HCT116 (cell line): ENCODE results near the gene PIP5K1A. TPM values are rescaled to one million over a fixed set of nuclear protein-coding genes. Genes with fewer than 3 reads are reported as not detected.

ENCODE experiments used
- ATAC-seq: fragments of 200-7000 bp; cut with Tn5 transposase; 2 replicates; pipeline ENCODE4 v1.9.1; 2020; ENCODE audit warnings: mild to moderate bottlenecking, moderate library complexity
- BruUV-seq: library from RNA; stranded (reverse); fragments of 400-500 nt; replicated peaks from 2 replicates; lab custom pipeline; 2021; lab: Mats Ljungman, UMichigan
- CTCF ChIA-PET: fragments of 300-600 bp; sonication (Branson Sonifier 250); formaldehyde crosslinking; loops from one replicate; lab custom pipeline; 2021; ENCODE audit warnings: antibody characterized with exemption; lab: Charles Lee
- POLR2A ChIA-PET: fragments of 300-600, 350-600 bp; sonication (Branson Sonifier 250); formaldehyde crosslinking; loops from one replicate; lab custom pipeline; 2021; ENCODE audit warnings: antibody characterized with exemption; lab: Charles Lee
- RAD21 ChIA-PET, 2 experiments: fragments of 300-600 bp; sonication (Branson Sonifier 250); formaldehyde crosslinking; loops; one replicate each; lab custom pipeline; 2023; ENCODE audit warnings: low total read pairs in 2 of 2; ENCODE audit not compliant: uncharacterized antibody in 2 of 2, unreplicated experiment in 2 of 2, low non-redundant PET in 1 of 2; lab: Charles Lee
- DNase-seq: peaks from one replicate; pipeline ENCODE4 v3.0.0-alpha.2; 2010; ENCODE audit warnings: low read depth, low spot score
- H2AFZ ChIP-seq: fragments of 200-600 bp; shearing (Covaris generic), sonication (generic); 2 replicates; pipeline ENCODE4 v1.6.1; 2017; ENCODE audit warnings: low read depth, mixed run types, mixed read lengths, antibody characterized with exemption, low read length; ENCODE audit not compliant: poor library complexity, severe bottlenecking
- H3K27ac ChIP-seq: 2 replicates; pipeline ENCODE4 v1.5.1; 2012; ENCODE audit warnings: low read depth, low read length
- H3K27me3 ChIP-seq: fragments of 200-600 bp; sonication (generic); 2 replicates; pipeline ENCODE4 v1.6.1; 2016; ENCODE audit warnings: mixed run types, low read length, mixed read lengths; ENCODE audit not compliant: insufficient read depth
- H3K36me3 ChIP-seq, 2 experiments: fragments of 200-500 bp in 1 of 2; fragments of 200-600 bp in 1 of 2; sonication (Bioruptor generic) in 1 of 2; sonication (generic) in 1 of 2; 2 replicates each; pipeline versions ENCODE4 v1.5.1 to v1.6.1; 2014 to 2016; ENCODE audit warnings: low read length in 2 of 2, inconsistent platforms in 1 of 2, mixed read lengths in 1 of 2, mixed run types in 1 of 2; ENCODE audit not compliant: insufficient read depth in 2 of 2, control insufficient read depth in 1 of 2
- H3K4me1 ChIP-seq, 2 experiments: fragments of 200-600 bp in 1 of 2; sonication (generic) in 1 of 2; 2 replicates each; pipeline versions ENCODE4 v1.5.1 to v1.6.1; 2012 to 2017; ENCODE audit warnings: low read length in 2 of 2, inconsistent platforms in 1 of 2, mild to moderate bottlenecking in 1 of 2, mixed read lengths in 1 of 2, mixed run types in 1 of 2, moderate library complexity in 1 of 2; ENCODE audit not compliant: insufficient read depth in 2 of 2, control insufficient read depth in 1 of 2
- H3K4me2 ChIP-seq: fragments of 200-600 bp; sonication (generic); 2 replicates; pipeline ENCODE4 v1.6.1; 2017; ENCODE audit warnings: mixed run types, low read length, mixed read lengths
- H3K4me3 ChIP-seq, 2 experiments: fragments of 200-600 bp in 1 of 2; sonication (generic) in 1 of 2; replicated peaks in 1 of 2; 2 replicates each; pipeline ENCODE4 v1.5.1; 2011 to 2016; ENCODE audit warnings: low read length in 2 of 2, control low read depth in 1 of 2, low read depth in 1 of 2, mild to moderate bottlenecking in 1 of 2, mixed read lengths in 1 of 2, mixed run types in 1 of 2
- H3K79me2 ChIP-seq: fragments of 200-600 bp; sonication (generic); 2 replicates; pipeline ENCODE4 v1.6.1; 2017; ENCODE audit warnings: mild to moderate bottlenecking, mixed run types, low read length, moderate library complexity, mixed read lengths; ENCODE audit not compliant: insufficient read depth
- H3K9ac ChIP-seq: fragments of 200-600 bp; sonication (generic); 2 replicates; pipeline ENCODE4 v1.6.1; 2016; ENCODE audit warnings: low read length, mixed read lengths
- H3K9me2 ChIP-seq: fragments of 200-600 bp; sonication (generic), shearing (Covaris generic); 2 replicates; pipeline ENCODE4 v1.6.1; 2017; ENCODE audit warnings: mixed run types, mild to moderate bottlenecking, moderate library complexity; ENCODE audit not compliant: insufficient read depth
- H3K9me3 ChIP-seq, 2 experiments: fragments of 200-500 bp in 1 of 2; fragments of 200-600 bp in 1 of 2; sonication (Bioruptor generic) in 1 of 2; sonication (generic) in 1 of 2; 2 replicates each; pipeline ENCODE4 v1.6.1; 2014 to 2017; ENCODE audit warnings: low read length in 2 of 2, mixed read lengths in 2 of 2, inconsistent platforms in 1 of 2, low read depth in 1 of 2, mild to moderate bottlenecking in 1 of 2, mixed run types in 1 of 2, moderate library complexity in 1 of 2; ENCODE audit not compliant: control insufficient read depth in 1 of 2, insufficient read depth in 1 of 2
- H4K20me1 ChIP-seq: fragments of 200-600 bp; sonication (generic), shearing (Covaris generic); 2 replicates; pipeline ENCODE4 v1.6.1; 2017; ENCODE audit warnings: mixed run types, mild to moderate bottlenecking, moderate library complexity; ENCODE audit not compliant: insufficient read depth
- ATF3 ChIP-seq: IDR thresholded peaks from 2 replicates; pipeline ENCODE4 v1.6.1; 2012
- CBX3 ChIP-seq: IDR thresholded peaks from 2 replicates; pipeline ENCODE4 v1.6.1; 2012; ENCODE audit warnings: low read depth
- CTCF ChIP-seq, 3 experiments: fragments of 200-600 bp in 1 of 3; sonication (generic) in 1 of 3; IDR thresholded peaks in 2 of 3; conservative IDR thresholded peaks in 1 of 3; 2 replicates each; pipeline ENCODE4 v1.5.1; 2012 to 2017; ENCODE audit warnings: low read depth in 2 of 3, low read length in 2 of 3, antibody characterized with exemption in 1 of 3, borderline replicate concordance in 1 of 3, control low read depth in 1 of 3, mild to moderate bottlenecking in 1 of 3, mixed read lengths in 1 of 3, mixed run types in 1 of 3, moderate library complexity in 1 of 3; ENCODE audit not compliant: insufficient read depth in 1 of 3
- ELF1 ChIP-seq: IDR thresholded peaks from 2 replicates; pipeline ENCODE4 v1.6.1; 2012; ENCODE audit warnings: low read depth, borderline replicate concordance
- EZH2phosphoT487 ChIP-seq: fragments of 200-600 bp; IDR thresholded peaks from 2 replicates; pipeline ENCODE4 v1.6.1; 2018; ENCODE audit warnings: antibody characterized with exemption, borderline replicate concordance
- FOSL1 ChIP-seq: IDR thresholded peaks from 2 replicates; pipeline ENCODE4 v1.6.1; 2012; ENCODE audit warnings: low read depth
- POLR2A ChIP-seq: IDR thresholded peaks from 2 replicates; pipeline ENCODE4 v1.7.0; 2011; ENCODE audit warnings: borderline replicate concordance; ENCODE audit not compliant: insufficient read depth, insufficient read length; ENCODE audit errors: extremely low read depth
- POLR2AphosphoS5 ChIP-seq: IDR thresholded peaks from 2 replicates; pipeline ENCODE4 v1.6.1; 2011; ENCODE audit warnings: mild to moderate bottlenecking, low read depth, low read length, moderate library complexity
- REST ChIP-seq: IDR thresholded peaks from 2 replicates; pipeline ENCODE4 v1.6.1; 2012; ENCODE audit warnings: low read depth
- SRF ChIP-seq: IDR thresholded peaks from 2 replicates; pipeline ENCODE4 v1.6.1; 2012; ENCODE audit warnings: low read depth
- YY1 ChIP-seq: IDR thresholded peaks from 2 replicates; pipeline ENCODE4 v1.6.1; 2011; ENCODE audit warnings: low read length, low read depth, moderate library complexity, mild to moderate bottlenecking; ENCODE audit not compliant: insufficient replicate concordance; ENCODE audit errors: extremely low read depth
- ZNF274 ChIP-seq: fragments of 200-500 bp; sonication (Bioruptor generic); IDR thresholded peaks from 2 replicates; pipeline ENCODE4 v1.6.1; 2014; ENCODE audit warnings: mild to moderate bottlenecking, low read depth, low read length, inconsistent platforms
- intact Hi-C: fragments of 100-400 bp; cut with micrococcal nuclease; formaldehyde crosslinking; loops from 2 replicates; pipeline ENCODE4 v1.10.0; 2022
- total RNA-seq: library from RNA; stranded (reverse); gene quantifications from one replicate; pipeline ENCODE4 v1.2.1, GENCODE V29; 2021; ENCODE audit not compliant: unreplicated experiment
- TF ChIP-seq, protein P1 (sequence below): IDR thresholded peaks from 2 replicates; pipeline ENCODE4 v1.6.1; 2012

PIP5K1A gene
- total RNA-seq, 1 experiment from 2014 or later: 75.4 TPM

DNA sequence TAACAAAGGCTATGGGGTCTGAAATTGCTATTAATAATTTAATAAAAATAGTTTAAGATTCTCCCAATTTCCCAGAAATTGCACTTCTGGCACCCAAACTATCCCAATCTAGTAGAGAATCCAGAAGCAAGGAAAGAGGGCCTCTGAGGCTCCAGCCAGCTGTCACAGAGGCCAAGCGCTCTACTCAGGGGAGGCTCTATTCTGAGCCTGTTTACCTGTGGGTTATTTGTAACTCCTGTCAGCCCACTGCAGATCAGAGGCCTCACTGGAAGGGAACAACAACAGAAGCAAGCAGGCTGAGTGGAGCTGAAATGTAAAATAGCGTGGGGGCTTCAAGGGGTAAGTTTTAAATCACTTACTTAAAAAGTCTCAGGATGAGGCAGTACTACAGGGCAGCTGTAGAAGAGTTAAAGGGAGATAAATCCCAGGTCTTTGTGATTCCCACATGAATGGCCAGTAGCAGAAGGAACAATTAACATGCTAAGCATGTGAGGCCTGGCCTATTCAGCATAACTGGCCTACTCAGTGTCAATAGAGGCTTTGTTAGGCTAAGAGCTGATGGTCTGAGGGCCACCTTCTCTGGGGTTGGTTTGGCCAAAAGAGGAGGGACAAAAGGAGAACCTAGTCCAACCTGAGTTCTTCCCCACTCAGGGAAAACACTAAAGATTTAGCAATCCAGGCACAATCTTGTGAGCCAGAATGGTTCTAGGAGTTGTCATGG, 96.5 kb downstream of the PIP5K1A start:
- H3K9ac ChIP-seq: no peak overlapping the region
- no peaks in the 10 kb centered on the region for H3K4me1 ChIP-seq
- intact Hi-C loops: no loop called here
- ChIA-PET RAD21 (no interaction called here), POLR2A (interaction anchor here (1.0 kb wide), 1 partner anchor 245 kb away, joined by 3 read pairs; the partner anchor contains the start of gene TUFT1), CTCF (interaction anchor here (4.4 kb wide), 1 partner anchor 46 kb away, joined by 14 read pairs; no protein-coding TSS in a partner anchor)
- H4K20me1 ChIP-seq: no peaks in the 10 kb centered on the region
- no peak for DNase-seq
- peaks cover 11 to 37% of the 10 kb centered on the region in 2 experiments for H3K36me3 ChIP-seq
- ATAC-seq: no peak
- no peak overlapping the region for H3K4me2 ChIP-seq
- no TSS peak for BruUV-seq
- no peak overlapping the region for H3K4me3 ChIP-seq
- no peaks in the 10 kb centered on the region for H3K79me2 ChIP-seq
- H2AFZ ChIP-seq: no peak overlapping the region
- no peak for TF ChIP-seq FOSL1
- no peak for TF ChIP-seq EZH2phosphoT487
- TF ChIP-seq, protein P1, sequence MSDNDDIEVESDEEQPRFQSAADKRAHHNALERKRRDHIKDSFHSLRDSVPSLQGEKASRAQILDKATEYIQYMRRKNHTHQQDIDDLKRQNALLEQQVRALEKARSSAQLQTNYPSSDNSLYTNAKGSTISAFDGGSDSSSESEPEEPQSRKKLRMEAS: no peak
- no peak for TF ChIP-seq SRF
- TF ChIP-seq ATF3: no peak
- TF ChIP-seq REST: no peak
- TF ChIP-seq CBX3: no peak
- no peak for TF ChIP-seq ELF1
- TF ChIP-seq YY1: no peak
- no peak for TF ChIP-seq CTCF (IDR thresholded peaks at IDR 0.05 in 2 of 3, conservative IDR thresholded peaks at IDR 0.05 in 1 of 3; ENCODE audit: borderline replicate concordance in 1 of 3, insufficient read depth in 1 of 3, low read depth in 2 of 3, low read length in 2 of 3)
- no peak for TF ChIP-seq ZNF274
- no peak for TF ChIP-seq POLR2A
- no peak for TF ChIP-seq POLR2AphosphoS5
- TF ChIP-seq, all 23 proteins: peak for 0
- Histone ChIP-seq H3K9me2 (no peaks in the 10 kb centered on the region), H3K27me3 (no peaks in the 10 kb centered on the region), H3K27ac (no peak overlapping the region), H3K9me3 (no peaks in the 10 kb centered on the region)
